Posterior vena cava (tissue), 2 donors: ENCODE data around the gene HINT2. TPM values are rescaled to one million over a fixed set of nuclear protein-coding genes. Genes with fewer than 3 reads are reported as not detected.

Experiments used
- DNase-seq: peaks from one replicate; pipeline ENCODE4 v3.0.0-alpha.2; 2020; ENCODE audit warnings: low spot score
- intact Hi-C, 2 donors: fragments of 100-400 bp; cut with DNase I; formaldehyde crosslinking; loops; one replicate each; pipeline versions ENCODE4 v1.14.1 to v1.14.2; 2022 to 2023
- total RNA-seq, 2 donors: library from RNA; stranded (reverse); fragmentation: NEBNext Ultra II Directional; extraction: Animal tissue kit (Norgen Biotek cat#: 25700); gene quantifications; one replicate each; pipeline ENCODE4 v1.2.1, GENCODE V29; 2021
- donor health status: DM: yes; HTN: yes; CAD: no.
- donor health status: DM: yes; HTN: yes; CAD: no.

The HINT2 gene
- total RNA-seq, 2 donors from 2014 or later: 20.0 to 26.8 TPM

DNA sequence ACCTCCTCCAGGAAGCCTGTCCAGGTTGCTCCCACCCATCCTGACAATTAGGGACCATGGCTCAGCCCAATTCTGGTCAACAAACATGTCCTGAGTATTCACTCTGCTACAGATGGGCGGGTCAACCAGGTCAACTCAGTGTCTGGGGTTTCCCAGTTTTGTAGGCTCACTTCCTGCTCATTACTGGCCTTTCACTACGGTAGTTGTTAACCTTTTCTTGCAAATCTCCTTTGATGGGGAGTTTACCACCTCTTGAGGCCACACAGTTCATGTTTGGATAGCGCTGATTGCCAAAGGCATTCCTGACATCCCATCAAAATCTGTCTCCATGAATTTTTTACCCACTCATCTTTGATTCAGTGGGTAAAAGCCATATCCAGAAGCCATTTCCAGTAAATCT is 28.0 kb upstream of the HINT2 start:
- intact Hi-C loops: loop anchor here in 1 of 2 donors (10.0 kb wide), 1 partner anchor 738 kb away; the partner anchor contains the start of gene STOML2

DNA sequence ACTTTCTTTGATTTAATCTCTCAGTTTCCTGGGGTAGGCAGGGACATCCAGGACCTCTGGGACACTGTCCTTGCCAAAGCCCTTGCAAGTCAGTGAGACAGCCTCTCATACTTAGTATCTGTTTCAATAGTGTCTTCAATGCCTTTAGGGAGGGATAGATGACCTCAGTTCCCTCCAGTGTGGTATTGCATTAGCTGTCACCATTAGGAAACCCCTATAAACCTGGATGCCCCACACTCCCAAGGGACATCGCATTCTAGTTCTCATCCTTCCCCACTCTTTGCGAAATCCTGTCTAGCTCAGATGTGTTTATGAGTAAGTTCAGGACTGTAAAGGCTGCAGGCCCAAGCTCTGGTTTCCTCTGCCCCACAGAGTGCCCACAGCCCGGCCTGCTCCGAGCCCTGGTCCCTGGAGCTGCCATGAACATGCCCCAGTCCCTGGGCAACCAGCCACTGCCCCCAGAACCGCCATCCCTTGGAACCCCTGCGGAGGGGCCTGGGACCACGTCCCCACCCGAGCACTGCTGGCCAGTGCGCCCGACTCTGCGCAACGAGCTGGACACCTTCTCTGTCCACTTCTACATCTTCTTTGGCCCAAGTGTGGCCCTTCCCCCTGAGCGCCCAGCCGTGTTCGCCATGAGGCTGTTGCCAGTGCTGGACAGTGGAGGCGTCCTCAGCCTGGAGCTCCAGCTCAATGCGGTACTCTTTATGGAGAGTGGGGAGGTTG is 27.3 kb upstream of the HINT2 start:
- intact Hi-C loops: loop anchor here in 1 of 2 donors (10.0 kb wide), 1 partner anchor 737 kb away; the partner anchor contains the start of gene STOML2
- DNase-seq: peak; percentile 66

More for the DNA sequence above, 28.0 kb upstream of the HINT2 start:
- no peak for DNase-seq

DNA sequence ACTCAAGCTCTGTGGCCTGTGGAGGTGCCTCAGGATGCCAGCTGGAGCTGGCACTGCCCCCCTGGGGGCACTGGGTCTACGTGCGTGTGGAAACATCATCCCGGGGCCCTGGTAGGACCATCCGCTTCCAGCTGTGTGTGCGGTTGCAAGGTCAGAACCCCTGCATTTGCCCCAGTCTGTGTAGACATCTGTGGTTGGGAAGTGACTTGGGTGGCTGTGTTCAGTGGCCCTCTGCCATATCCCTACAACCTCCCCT is 26.7 kb upstream of the HINT2 start:
- intact Hi-C loops: loop anchor here in 1 of 2 donors (10.0 kb wide), 1 partner anchor 737 kb away; the partner anchor contains the start of gene STOML2
- peak; percentile 41 for DNase-seq

DNA sequence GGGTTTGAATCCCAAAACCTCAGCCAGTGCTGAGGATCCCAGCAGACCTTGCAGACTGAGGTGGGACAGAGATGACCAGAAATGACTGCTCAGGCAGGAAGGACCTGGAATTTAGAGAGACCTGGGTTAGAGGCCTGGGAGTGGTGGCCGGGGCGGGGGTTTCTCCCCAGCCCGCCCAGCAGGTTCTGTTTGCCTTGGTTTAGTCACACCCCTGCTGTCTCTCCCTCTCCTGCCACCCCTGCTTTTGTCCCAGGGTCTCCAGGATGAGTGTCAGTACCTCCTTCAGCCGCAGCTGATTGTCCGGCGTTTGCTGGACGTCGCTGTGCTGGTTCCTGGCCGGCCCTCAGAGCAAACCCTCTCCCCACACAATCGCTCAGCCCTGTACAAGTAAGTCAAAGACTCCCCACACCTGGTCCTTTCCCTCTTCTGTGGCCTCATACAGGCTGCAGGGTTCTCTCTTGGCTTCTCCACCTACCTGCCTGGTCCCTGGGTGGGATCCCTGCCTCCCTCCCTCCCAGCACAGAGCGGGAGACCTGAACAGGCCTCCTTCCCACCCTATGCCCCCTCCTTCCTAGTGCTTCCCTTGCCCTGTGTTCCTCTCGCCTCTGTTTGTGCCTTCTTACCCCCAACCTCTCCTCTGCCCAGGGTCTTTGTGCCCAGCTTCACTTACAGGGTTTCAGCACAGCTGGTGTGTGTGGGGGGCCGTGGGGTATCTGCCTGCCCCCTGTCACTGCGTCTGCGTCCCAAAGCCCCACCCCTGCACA is 26.2 kb upstream of the HINT2 start:
- intact Hi-C loops: loop anchor here in 1 of 2 donors (10.0 kb wide), 1 partner anchor 736 kb away; the partner anchor contains the start of gene STOML2
- DNase-seq: peak; percentile 50

DNA sequence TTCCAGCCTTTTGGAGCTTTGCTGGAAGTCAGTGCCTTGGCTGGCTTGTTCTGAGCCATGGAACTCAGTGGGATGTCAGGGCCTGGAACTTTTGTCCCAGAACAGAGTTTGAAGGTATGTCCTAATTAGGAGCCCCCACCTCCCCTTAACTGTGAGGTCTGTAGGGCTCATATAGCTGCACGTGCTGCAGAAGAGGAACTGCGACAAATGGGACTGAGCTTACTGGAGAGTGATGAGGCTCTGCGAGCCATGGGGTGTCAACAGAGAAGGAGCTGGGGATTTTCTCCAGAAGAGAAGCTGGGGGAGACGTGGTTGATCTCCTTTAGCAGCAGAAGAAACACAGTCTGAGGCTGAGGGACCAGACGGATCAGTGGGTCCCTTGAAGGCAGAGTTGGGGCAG is 25.1 kb upstream of the HINT2 start:
- DNase-seq: peak; percentile 45
- intact Hi-C loops: loop anchor here in 1 of 2 donors (10.0 kb wide), 1 partner anchor 735 kb away; the partner anchor contains the start of gene STOML2

DNA sequence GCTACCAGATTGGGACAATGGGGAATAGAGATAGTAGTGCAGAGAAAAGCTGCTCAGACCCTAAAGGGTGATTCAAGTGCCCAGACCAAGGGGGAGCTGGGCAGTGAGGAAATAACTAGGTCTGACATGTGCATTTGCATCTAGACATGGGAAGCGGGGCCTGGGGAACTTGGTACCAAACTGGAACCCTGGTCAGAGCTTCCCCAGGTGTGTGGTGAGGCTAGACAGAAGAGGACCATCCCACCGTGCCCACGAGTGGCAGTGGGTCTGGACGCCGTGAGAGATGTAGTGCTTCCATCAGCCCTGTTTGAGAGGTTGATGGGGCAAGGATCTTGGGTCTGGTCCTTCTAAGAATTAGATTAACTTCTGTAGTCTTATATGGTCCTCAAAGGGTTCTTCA is 21.8 kb upstream of the HINT2 start:
- intact Hi-C loops: no loop called here
- peak; percentile 25 for DNase-seq

DNA sequence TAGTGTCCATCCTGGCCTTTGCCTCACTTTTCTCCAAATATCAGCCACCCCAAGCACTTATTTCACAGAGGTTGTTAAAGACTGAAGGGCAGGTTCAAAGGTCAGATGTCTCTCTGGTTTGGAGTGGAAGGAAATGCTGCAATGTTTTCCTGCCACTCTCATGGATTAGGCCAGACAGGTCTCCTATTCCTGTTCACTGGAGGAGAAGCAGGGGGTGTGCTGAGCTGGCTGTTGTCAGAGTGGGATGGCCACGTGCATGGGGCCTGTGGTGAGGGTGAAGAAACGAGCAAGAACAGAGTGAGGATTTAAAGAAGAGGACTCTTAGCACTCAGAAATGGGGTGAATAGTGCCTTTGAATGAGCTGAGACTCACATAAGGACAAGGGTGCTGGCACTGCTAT is 20.9 kb upstream of the HINT2 start:
- DNase-seq: no peak
- intact Hi-C loops: no loop called here

DNA sequence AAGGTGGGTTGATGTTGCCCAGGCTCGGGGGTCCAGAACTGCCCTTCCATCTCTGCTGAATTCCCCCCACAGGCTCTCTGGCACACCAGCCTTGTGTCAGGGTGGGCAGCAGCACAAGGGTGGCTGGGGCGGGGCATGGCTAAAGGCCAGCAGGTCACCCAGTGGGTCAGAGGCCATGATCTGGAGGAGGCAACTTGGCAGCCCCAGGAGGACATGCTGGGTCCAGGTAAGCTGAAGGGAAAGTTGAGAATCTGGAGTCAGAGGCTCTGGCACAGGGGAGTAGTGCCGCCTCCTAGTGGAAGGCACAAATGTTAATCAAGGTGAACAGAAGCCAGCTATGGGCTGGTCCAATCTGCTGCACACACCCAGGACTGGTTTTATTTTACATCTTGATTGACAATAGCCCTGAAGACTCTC is 20.4 kb upstream of the HINT2 start:
- intact Hi-C loops: no loop called here
- DNase-seq: peak; percentile 74

DNA sequence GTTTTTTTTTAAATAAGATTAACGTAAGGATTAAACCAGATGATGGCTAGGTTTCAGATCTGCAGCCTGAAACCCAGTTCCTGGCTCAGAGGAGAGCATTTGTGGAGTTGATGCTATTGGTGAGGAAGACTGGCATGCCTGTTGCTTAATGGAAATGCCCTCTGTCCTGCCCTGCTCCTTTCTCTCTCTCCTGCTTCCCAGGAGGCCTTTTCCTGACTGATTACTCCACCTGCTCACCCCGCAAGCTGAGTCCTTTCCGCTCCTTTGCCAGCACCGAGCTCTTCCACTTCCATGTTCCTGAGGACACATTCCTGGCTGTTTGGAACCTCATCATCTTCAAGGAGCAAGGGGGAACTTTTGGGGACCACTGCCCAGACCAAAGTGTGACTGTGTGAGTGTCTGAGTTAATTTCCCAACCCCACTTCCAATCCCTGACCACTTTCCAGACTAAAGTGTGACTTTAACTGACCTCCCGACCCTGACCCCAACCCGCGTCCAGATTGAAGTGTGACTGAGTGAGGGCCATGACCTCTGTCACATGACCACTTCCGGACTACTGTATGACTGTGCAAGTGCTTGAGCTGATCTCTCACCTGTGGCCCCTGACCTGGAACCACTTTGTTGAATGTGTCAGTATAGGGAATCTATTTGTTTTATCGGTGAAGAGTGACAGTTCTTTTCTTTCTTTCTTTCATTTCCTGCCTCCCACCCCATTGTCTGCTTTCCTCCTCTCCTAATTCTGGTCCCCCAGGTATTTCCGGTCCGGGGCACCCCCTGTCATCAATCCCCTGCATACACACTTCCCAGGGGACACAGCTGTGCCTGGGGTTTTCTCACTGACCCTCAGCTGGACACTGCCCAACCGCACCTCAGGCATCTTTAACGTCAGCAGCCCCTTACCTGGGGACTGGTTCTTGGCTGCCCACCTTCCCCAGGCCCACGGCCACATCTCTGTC is 19.7 kb upstream of the HINT2 start:
- peak; percentile 36 for DNase-seq
- intact Hi-C loops: no loop called here

DNA sequence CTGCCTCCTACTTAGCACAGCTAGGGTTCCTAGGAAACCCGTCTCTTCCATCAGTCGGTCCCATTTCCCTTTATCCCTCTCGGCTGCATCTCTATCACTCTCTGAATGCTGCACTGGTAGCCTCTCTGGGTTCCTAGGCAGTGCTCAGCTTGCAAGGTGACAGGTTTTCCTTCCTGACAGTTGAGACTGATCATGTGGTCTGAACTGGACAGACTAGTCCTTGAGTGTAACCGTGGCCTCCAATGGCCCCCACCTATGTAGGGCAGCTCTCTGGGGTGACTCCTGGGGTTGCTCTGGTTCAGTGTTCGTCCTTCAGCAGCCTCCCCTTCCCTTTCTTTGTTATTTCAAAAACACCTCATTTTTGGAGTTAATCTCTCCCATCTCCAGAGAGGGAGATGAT is 18.0 kb upstream of the HINT2 start:
- intact Hi-C loops: no loop called here
- no peak for DNase-seq

DNA sequence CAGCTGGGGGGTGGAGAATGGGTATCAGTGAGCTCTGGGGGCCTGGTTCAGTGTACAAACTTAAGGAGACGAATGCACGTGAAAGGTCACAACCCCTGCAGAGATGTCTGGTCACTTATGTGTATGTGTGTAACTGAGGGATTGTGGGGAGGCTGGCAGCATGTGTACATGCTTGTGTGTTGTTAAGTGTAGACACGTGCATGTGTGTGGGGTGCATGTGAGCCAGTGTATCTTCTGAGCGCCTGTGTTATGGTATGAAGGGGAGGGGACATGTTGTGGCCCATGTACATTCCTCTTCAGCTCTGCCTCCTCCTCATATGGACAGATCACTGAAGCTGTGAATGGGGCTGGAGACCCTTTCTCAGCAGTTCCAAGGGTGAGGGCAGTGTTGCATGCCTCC is 16.2 kb upstream of the HINT2 start:
- no peak for DNase-seq

DNA sequence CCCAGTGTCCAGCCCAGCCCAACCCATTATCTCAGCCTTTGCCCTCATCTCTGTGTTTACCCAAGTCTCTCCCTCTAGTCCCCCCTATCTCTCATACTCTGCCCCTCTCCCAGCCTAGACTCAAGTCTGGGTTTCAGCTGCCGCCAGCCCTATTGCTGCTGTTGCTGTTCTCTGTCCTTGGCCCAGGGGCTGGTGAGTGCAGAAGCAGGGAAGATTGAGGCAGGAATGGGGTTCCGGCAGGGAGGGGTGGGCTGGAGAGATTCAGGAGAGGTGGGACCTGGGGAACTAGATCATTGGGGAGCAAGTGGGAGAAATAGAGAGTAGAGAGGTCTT is 14.9 kb upstream of the HINT2 start:
- DNase-seq: no peak
- intact Hi-C loops: loop anchor here in 1 of 2 donors (5.0 kb wide), 1 partner anchor 37 kb away; the partner anchor contains the start of gene NPR2

More for the DNA sequence above, 16.2 kb upstream of the HINT2 start:
- intact Hi-C loops: no loop called here

DNA sequence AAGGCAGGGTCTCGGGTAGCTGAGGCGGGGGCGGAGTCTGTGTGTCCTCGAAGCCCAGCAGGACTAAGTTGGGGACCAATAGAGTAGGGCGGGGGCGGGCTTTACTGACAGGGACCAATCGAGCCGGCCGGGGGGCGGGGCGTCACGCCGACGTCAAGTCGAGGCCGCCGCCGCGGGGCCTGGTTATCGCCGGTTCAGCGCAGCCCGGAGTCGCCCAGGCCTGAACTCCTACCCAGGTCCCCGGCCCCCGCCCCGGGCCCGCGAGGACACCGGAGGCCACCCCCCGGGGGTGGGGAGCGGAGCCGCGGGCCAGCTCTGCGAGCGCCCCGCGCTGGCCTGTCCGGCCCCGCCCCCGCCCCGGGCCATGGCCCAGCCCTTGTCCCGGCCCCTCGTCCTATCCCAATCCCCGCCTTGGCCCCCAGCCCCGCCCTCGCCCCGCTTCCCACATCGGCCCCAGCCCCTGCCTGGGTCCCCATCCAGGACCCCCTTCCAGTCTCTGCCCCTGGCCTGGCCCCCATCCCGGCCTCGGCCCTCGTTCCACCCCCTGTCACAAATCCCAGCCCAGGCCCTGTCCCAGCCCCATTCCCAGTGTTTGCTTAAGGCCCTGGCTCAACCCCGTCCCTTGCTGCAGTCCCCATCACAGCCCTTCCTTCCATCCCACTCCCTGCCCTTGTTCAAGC is 14.4 kb upstream of the HINT2 start, which contains the start of gene TMEM8B:
TMEM8B (plus strand) TSS at position 145 of the 680 bp plus-strand sequence; CDS start at position 365, 220 bp downstream.
- intact Hi-C loops: loop anchor here in 1 of 2 donors (5.0 kb wide), 1 partner anchor 37 kb away; the partner anchor contains the start of gene NPR2
- DNase-seq: peak; percentile 98

DNA sequence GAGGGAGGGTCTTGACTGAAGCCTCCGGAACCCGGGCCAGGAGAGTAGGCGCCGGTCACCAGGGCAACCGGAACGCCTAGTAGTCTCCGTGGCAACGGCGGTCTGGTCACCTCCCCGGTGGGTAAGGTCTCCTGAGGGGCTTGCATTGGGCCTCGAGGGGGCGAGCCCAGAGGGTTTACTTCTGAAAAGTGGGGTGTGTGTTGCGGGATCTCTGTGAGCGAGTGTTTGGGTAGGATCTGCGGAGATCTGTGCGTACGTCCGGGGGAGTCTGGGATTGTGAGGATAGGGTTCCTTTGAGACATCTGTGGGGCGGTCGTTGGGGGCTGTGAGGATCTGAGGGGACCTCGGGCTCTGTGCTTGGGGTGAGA is 13.9 kb upstream of the HINT2 start, which contains the start of gene FAM221B:
FAM221B (minus strand) TSS at position 17 of the 368 bp plus-strand sequence. CDS start 2,571 bp downstream, outside the sequence.
- DNase-seq: no peak
- intact Hi-C loops: loop anchor here (1.0 to 5.0 kb wide), 2 partner anchors 35 to 36 kb away; partner anchors contain the start of gene NPR2 (in 1 of the 2)

DNA sequence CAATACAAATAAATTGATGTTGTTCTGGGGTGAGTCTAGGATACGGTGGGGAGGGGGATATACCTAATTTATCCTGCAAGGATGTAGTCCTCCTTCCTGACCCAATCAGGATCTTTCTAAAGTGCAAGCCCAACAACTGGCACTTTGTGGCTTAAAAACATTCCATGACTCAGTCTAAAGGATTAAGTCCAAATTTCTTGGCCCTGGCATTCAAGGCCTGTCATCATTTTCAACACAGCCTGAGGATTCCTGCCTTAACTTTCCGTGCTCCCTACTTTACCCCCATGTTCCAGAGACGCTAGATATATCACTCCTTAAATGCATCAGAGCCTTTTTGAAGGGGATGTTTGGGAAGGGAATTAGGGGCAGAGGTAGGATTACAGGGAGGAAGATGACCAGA is 12.6 kb upstream of the HINT2 start:
- no peak for DNase-seq
- intact Hi-C loops: loop anchor here in 1 of 2 donors (5.0 kb wide), 1 partner anchor 35 kb away; the partner anchor contains the start of gene NPR2

DNA sequence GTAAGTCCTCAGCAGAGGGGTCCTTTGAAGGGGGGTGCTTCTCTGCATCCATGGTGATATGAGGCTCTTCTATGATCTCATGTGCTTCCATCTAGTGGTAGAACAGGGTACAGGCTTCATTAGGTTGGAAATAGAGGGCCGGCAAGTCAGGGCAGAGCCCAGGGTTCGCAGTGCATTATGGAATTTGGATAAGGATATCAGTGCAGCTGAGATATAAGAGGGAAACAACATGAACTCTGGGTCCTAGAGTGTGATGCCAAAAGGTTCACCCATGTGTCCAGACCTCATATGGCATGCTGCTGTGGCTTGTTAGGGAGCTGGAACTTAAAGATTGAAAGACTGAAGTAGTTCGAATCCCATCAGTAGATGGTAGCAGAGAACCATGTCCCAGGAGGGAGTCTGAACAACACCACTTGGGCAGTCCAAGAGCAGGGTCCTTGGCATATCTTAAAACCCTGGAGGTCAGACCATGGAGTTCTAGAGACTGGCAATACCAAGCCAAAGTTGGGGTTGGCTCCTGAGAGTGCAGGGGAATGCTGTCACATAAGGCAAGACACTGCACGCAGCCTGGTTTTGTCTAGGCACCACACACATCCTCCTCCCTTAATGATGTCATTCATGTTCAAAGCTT is 11.3 kb upstream of the HINT2 start:
- intact Hi-C loops: loop anchor here in 1 of 2 donors (5.0 kb wide), 1 partner anchor 34 kb away; the partner anchor contains the start of gene NPR2
- DNase-seq: no peak

DNA sequence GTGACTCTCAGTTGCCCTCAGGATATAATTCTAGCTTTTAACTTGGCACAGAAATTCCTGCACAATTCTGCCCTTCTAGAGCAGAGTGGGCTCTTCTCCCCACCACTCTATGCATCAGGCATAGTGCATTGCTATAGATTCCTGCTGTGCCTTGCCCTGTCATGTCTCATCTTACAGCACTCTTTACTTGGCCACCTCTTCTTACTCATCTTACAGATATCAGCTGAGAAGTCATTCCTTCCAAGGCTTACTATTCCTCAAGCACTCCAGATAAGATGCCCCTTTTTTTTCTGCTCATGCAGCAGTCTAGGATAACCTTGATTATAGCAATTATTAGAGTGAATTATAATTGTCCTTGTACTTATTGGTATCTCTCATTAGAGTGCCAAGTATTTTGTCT is 8.1 kb upstream of the HINT2 start:
- intact Hi-C loops: no loop called here
- no peak for DNase-seq

DNA sequence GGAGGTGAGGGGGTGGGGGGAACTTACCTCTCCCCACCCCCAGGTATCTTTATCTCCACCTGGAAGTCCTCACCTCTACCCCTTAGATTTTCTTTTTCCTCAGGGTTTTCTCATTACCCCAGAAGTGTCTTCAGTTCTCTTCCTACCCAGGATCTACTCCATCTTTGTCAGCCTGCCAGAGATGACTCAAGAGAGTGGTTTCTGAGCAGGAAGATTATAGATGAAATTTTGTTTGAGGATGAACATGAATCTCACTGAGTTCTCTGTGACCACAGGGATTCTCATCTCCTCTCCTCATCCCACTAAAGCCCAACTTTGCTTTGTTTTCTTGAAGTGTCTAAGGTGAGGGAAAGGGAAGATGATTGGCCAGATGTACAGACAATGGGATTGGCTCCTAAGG is 5.2 kb upstream of the HINT2 start:
- intact Hi-C loops: no loop called here
- no peak for DNase-seq
